ENCODE measurements around the gene GPSM1. TPM values are rescaled to one million over a fixed set of nuclear protein-coding genes. Genes with fewer than 3 reads are reported as not detected.

Gene GPSM1
- polyA plus RNA-seq, 1 donor, result 28.5 TPM

DNA sequence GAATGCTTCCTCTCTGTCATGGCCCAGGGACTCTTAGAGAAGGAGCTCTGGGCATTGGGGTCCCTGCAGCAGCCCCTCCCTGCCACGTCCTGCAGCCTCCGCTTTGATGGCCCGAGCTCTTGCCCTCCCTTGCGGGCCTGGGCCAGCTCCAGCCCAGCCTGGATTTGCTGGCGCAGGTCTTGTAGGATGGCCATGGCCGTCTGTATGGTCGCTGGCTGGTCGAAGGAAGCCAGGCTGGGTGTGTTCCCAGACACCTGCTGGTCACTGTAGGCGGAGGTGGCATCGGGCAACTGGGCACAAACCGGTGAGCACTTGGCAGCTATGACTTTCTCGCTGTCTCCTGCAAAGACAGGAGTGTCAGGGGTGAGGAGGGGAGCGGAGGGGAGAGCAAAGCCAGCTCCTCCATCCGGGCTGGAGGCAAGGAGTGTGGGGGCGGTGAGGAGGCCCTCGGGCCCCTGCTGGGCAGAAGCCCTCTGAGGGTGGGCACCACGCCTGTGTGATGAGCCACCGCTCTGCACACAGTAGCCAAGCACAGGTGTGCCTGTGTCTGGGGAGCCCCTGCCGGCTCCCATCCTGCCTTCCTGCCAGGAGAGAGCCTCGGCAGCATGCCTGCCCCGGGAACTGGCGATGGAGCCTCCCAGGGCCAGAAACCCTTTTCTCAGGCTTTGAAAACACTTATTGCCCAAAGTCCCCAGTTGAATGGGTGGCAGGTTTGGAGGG lies 35.9 kb upstream of the GPSM1 start:
- no peak for DNase-seq

GRCh38 chr9:136292026-136292538 lies 35.3 kb upstream of the GPSM1 start:
- no peak for DNase-seq

DNA sequence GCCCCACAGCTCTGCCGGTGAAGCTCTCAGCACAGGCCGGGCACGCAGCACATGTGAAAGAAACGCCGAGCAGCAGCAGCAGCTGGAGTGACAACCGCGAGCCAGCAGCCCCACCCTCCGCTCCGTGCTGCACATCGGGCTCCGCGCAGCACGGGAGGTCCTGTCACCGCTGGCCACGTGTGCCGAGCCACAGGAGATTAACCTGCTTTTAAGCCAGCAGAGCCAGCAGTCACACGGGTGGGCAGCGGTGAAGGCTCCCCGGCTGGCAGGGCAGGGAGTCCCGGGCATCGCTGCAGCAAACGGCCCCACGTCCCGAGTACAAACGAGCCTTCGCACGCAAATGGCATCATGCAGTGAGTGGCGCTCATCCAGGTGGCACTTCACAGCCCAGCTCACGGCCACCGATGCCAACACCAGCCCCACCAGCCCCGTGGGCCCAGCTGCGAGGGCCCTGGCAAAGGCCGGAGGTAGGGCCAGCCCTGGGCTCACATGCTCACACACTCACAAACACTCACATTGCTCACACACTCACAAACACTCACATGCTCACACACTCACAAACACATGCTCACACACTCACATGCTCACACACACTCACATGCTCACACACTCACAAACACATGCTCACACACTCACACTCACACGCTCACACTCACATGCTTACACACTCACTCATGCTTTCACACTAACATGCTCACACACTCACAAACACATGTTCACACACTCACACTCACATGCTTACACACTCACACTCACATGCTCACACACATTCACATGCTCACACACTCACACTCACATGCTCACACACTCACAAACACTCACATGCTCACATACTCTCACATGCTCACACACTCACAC lies 34.5 kb upstream of the GPSM1 start:
- DNase-seq, result no peak

DNA sequence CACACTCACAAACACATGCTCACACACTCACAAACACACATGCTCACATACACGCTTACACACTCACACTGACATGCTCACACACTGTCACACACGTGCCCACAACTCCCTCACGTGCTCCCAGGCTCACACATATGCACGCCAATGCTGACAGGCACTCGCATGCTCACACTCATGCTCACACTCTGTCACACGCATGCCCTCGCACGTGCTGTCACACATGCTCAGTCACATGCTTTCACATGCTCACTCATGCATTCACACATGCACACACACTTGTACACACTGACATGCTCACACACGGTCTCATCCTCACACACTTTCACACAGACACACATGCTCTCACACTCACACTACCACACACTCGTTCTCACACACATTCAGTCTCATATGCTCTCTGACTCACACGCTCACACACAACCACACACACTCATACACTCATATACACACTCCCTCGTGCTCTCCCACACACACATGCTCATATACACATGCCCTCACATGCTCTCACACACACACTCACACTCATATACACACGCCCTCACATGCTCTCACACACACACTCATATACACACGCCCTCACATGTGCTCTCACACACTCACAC lies 33.8 kb upstream of the GPSM1 start:
- DNase-seq, result no peak

- DNase-seq, result no peak
Observed at GRCh38 chr9:136294437-136294836, 32.9 kb upstream of the GPSM1 start.

DNA sequence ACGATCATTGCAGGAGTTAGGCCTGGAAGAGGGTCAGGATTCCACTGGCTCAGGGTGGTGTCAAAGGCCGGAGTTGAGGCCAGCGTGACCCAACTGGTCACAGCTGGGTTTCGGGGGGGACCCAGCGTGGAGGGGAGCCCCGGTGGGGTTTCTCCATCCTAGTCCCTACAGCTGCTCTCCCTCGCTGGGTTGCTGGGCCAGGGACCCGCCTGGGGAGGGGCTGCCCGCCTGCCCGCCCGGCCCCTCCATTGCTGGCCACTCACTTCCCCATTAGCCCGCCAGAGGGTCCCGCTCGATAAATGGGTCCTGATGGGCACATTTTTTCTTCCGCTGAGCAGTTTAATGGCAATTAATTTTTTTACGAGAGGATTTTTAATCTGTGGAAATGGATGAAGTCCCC lies 32.3 kb upstream of the GPSM1 start:
- DNase-seq, result no peak

- DNase-seq, result no peak
Observed at GRCh38 chr9:136295542-136296433, 31.6 kb upstream of the GPSM1 start.

GRCh38 chr9:136296434-136297015 lies 30.8 kb upstream of the GPSM1 start:
- no peak for DNase-seq

DNA sequence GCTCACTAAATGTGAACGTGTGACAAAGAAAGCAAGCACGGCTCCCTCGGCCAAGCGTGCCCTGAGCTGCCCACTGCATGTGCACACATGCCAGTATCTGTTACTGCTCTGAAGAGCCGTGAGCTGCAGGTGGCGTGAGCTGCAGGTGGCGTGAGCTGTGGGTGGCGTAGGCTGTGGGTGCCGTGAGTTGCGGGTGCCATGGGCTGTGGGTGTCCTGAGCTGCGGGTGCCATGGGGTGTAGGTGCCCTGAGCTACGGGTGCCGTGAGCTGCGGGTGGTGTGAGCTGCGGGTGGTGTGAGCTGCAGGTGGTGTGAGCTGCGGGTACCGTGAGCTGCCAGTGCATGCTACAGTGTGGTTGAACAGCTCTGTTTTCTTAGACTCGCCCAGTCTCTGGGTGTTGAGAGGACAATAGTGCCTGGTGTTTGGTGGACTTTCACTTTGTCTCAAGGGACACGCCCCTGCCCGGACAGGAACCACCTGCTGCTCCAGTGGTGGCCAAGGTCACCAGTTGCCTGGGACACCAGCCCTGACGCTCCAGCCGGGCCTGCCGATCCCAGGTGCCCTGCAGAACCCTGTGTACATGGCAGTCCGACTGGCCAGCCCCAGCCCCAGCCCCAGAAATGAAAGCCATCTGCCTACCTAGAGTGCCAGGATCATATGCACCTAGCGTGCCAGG lies 30.2 kb upstream of the GPSM1 start:
- DNase-seq, result no peak

- no peak for DNase-seq
Observed at GRCh38 chr9:136297766-136298735, 29.3 kb upstream of the GPSM1 start.

DNA sequence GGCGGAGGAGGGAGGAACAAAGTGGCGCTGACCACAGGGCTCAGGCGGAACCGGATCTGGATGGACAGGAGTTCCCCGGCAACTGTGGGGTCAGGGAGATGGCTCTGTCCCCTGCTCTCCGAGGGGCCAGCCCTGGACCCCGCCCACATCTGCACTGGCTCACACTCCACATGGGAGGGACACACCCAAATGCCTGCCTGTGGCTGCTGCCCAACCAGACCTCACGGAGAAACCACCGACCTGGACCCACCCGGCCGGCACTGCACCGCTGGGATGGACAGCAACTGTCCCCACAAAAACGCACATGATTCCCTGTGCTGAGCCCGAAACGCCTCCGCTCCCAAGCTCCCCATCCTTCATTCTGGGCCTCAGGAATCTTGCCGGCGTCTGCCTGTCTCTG lies 28.2 kb upstream of the GPSM1 start:
- no peak for DNase-seq

DNA sequence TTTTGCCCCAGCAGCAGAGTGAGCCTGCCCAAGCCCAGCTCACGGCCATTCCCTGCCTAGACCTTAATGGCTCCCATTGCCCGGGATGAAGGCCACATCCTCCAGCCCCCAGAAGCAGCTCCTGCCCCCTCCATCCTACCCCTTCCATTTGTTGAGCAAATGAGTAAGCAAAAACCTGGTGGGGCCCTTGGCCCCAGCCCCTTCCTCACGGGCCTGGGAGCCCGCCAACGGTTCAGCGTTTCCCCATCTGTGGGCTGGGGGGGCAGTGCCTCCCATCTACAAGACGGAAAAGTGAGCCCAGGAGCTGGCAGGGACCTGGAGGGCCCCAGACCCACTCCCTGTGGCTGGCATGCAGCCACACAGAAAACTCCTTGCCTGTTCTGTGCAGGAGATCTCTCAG lies 27.8 kb upstream of the GPSM1 start:
- no peak for DNase-seq

DNA sequence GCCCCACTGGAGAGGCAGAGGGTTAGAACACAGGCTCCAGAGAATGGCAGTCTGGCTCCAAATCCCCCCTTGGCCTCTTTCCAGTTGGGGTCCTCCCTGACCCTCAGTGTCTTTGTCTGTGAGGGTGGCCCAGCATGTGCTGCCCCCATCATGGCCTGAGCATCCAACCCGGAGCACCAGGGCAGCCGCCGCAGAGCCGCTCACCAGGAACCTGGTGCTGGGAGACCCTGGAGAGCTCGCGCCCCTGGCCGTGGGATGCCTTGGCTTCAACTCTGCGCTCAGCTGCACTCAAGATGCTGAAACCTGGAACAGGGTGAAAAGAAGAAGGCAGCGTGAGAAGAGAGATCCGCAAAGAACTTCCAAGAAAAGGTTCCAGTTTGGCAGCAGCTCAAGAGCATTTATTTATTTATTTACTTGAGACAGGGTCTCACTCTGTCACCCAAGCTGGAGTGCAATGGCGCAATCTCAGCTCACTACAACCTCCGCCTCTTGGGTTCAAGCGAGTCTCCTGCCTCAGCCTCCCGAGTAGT lies 27.3 kb upstream of the GPSM1 start:
- DNase-seq, result no peak

- no peak for DNase-seq
Observed at GRCh38 chr9:136300866-136301265, 26.5 kb upstream of the GPSM1 start.

DNA sequence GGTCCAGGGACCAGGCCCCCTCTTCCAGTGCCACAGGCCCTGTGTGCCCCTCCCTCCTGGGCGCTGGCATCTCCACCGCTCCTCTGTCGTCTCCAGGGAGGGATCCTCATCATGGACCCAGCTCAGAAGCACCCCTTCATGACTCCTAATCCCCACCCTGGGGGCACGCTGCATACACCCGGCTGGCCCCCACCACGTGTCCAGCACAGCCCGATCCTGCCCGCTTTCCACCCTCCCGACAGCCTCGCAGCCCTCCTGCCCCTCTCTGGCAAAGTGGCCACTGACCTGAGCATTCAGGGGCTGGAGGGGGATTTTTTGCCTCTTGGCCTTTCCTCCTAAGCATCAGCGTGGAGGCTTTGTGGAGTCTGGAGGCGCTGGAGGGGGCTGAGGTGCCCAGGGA lies 24.8 kb upstream of the GPSM1 start:
- DNase-seq, result no peak

DNA sequence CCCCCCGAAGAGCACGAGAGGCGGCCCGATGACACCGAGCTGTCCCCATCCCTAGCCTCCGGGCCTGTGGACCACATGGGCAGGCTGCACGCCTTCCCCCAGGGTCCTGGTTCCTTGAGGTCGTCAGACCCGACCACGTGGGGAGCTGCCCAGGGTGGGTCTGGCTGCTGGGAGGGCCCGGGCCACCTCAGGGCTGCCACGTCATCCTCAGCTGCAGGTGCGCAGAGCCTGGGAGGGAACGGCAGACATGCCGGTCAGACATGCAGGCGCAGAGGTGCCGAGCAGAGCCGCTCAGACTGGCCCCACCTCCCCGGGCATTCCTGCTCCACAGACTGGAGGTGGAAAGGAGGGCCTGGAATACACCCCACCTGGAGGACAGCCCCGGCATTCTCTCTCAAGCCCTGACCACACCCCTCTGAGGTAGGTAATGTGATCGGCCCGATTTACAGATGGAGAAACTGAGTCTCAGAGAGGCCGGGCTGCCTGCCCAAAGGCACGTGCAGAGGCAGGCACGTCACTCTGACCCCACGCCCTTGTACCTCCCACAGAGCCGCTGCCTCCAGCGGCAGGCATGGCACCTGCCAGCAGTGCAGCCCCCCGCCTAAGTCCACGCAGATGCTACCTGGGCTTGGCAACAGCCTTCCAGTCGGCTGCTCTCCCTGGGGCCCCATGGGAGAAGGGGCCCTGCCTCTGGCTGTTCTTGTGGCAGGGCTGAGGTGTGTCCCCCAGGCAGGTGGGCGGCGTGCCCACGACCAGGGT lies 24.1 kb upstream of the GPSM1 start:
- DNase-seq, result no peak

GRCh38 chr9:136303825-136304416 lies 23.4 kb upstream of the GPSM1 start, which contains the start of gene CCDC187:
Gene CCDC187, minus strand, starts transcription at chr9:136304094. Its CDS starts 264 bp downstream, at chr9:136303830.
- DNase-seq, result no peak

DNA sequence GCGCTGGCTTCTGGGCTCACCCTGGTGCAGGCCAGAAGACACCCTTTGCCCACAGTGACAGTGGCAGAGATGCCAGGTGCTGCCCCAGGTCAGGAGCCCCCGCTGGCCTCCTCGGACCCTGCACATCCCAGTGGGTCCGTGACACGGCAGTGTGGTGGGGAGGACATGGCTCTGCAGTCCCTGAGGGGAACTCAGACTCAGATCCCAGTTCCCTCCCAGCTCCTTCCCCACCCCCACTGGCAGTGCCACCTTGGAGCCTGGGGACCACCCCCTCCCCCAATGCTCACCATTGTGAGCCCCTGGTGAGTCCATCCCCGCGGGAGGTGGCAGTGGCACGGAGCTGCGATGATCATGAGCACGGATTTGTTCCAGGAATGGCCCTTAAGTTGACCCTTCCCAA lies 22.9 kb upstream of the GPSM1 start:
- DNase-seq, result no peak

- no peak for DNase-seq
Observed at GRCh38 chr9:136304981-136305380, 22.4 kb upstream of the GPSM1 start.
